ENCODE data around the gene GORASP2.

Gene GORASP2

GRCh38 chr2:170968205-170969003, 39.4 kb downstream of the GORASP2 start:
- no peak for DNase-seq

- no peak for DNase-seq
Observed at GRCh38 chr2:170969030-170969429, 40.0 kb downstream of the GORASP2 start.

GRCh38 chr2:170969872-170970496, 40.9 kb downstream of the GORASP2 start:
- DNase-seq = no peak

GRCh38 chr2:170971071-170971470, 42.0 kb downstream of the GORASP2 start:
- DNase-seq = no peak

GRCh38 chr2:170972296-170973224, 43.5 kb downstream of the GORASP2 start:
- DNase-seq = no peak

GRCh38 chr2:170973225-170973491, 44.1 kb downstream of the GORASP2 start:
- DNase-seq = no peak

GRCh38 chr2:170973492-170974303, 44.6 kb downstream of the GORASP2 start:
- peak; percentile 16 to 55 for DNase-seq

- no peak for DNase-seq
Observed at GRCh38 chr2:170974304-170974993, 45.4 kb downstream of the GORASP2 start.

- DNase-seq = no peak
Observed at GRCh38 chr2:170975127-170975942, 46.3 kb downstream of the GORASP2 start.

- no peak for DNase-seq
Observed at GRCh38 chr2:170975943-170976270, 46.9 kb downstream of the GORASP2 start.

- DNase-seq = no peak
Observed at GRCh38 chr2:170984079-170984478, 55.0 kb downstream of the GORASP2 start.

GRCh38 chr2:170985407-170985806, 56.4 kb downstream of the GORASP2 start:
- no peak for DNase-seq

- no peak for DNase-seq
Observed at GRCh38 chr2:170986566-170987258, 57.7 kb downstream of the GORASP2 start.

GRCh38 chr2:170991398-170992182, 62.5 kb downstream of the GORASP2 start:
- no peak for DNase-seq

- DNase-seq = no peak
Observed at GRCh38 chr2:170996316-170996715, 67.3 kb downstream of the GORASP2 start.

- DNase-seq = no peak
Observed at GRCh38 chr2:170997893-170998597, 69.0 kb downstream of the GORASP2 start.

GRCh38 chr2:170999654-171000053, 70.6 kb downstream of the GORASP2 start:
- DNase-seq = no peak

GRCh38 chr2:171004363-171004762, 75.3 kb downstream of the GORASP2 start:
- DNase-seq = no peak

- DNase-seq = no peak
Observed at GRCh38 chr2:171004833-171005232, 75.8 kb downstream of the GORASP2 start.
